ENCODE measurements around the gene ARHGAP15.

Gene ARHGAP15

DNA sequence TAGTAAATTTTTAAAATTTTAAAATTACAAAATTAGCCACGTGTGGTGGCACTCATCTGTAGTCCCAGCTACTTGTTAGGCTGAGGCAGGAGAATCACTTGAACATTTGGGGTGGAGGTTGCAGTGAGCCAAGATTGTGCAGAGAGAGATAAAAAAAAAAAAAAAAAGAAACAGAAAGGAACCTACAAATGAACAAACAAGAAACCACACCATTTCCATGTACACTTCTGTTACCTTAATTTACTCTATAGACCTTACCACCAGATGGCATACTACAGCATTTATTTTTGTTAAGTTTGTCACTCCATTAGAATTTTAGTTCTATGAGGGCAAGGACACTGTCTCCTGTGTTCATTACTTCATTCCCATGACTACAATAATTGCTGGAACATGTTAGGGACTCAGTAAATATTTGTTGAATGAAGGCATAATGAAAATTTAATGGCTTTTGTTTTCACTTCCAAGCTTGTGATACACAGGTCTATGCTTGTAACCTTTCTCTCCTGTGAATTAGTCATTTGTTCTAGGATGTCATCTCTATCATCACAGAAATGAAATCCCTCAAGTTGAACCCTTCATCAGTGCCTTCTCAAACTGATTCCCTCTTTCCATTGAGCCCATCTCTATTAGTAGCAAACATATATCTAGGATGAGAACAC lies 76.0 kb downstream of the ARHGAP15 start:
- TF ChIP-seq YY1 (IDR thresholded peaks at IDR 0.05; ENCODE audit: low read depth) (no peak), CREB1 (IDR thresholded peaks at IDR 0.05; ENCODE audit: low read depth) (no peak), RAD21 (IDR thresholded peaks at IDR 0.05; ENCODE audit: low read depth) (no peak), NFIC (IDR thresholded peaks at IDR 0.05) (no peak), FOXM1 (IDR thresholded peaks at IDR 0.05; ENCODE audit: borderline replicate concordance, low read depth) (no peak), EP300 (IDR thresholded peaks at IDR 0.05; ENCODE audit: borderline replicate concordance) (no peak), TEAD4 (IDR thresholded peaks at IDR 0.05) (no peak), ZBTB7A (IDR thresholded peaks at IDR 0.05; ENCODE audit: low read depth) (no peak), USF1 (IDR thresholded peaks at IDR 0.05) (no peak), CEBPB (IDR thresholded peaks at IDR 0.05) (no peak), TAF1 (IDR thresholded peaks at IDR 0.05; ENCODE audit: low read depth) (no peak), TCF12 (IDR thresholded peaks at IDR 0.05; ENCODE audit: low read depth) (no peak), EGR1 (IDR thresholded peaks at IDR 0.05) (no peak)
- TF ChIP-seq, protein P1, sequence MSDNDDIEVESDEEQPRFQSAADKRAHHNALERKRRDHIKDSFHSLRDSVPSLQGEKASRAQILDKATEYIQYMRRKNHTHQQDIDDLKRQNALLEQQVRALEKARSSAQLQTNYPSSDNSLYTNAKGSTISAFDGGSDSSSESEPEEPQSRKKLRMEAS (IDR thresholded peaks at IDR 0.05): no peak
- TF ChIP-seq, protein P2, sequence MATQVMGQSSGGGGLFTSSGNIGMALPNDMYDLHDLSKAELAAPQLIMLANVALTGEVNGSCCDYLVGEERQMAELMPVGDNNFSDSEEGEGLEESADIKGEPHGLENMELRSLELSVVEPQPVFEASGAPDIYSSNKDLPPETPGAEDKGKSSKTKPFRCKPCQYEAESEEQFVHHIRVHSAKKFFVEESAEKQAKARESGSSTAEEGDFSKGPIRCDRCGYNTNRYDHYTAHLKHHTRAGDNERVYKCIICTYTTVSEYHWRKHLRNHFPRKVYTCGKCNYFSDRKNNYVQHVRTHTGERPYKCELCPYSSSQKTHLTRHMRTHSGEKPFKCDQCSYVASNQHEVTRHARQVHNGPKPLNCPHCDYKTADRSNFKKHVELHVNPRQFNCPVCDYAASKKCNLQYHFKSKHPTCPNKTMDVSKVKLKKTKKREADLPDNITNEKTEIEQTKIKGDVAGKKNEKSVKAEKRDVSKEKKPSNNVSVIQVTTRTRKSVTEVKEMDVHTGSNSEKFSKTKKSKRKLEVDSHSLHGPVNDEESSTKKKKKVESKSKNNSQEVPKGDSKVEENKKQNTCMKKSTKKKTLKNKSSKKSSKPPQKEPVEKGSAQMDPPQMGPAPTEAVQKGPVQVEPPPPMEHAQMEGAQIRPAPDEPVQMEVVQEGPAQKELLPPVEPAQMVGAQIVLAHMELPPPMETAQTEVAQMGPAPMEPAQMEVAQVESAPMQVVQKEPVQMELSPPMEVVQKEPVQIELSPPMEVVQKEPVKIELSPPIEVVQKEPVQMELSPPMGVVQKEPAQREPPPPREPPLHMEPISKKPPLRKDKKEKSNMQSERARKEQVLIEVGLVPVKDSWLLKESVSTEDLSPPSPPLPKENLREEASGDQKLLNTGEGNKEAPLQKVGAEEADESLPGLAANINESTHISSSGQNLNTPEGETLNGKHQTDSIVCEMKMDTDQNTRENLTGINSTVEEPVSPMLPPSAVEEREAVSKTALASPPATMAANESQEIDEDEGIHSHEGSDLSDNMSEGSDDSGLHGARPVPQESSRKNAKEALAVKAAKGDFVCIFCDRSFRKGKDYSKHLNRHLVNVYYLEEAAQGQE (IDR thresholded peaks at IDR 0.05; ENCODE audit: low read depth): no peak

DNA sequence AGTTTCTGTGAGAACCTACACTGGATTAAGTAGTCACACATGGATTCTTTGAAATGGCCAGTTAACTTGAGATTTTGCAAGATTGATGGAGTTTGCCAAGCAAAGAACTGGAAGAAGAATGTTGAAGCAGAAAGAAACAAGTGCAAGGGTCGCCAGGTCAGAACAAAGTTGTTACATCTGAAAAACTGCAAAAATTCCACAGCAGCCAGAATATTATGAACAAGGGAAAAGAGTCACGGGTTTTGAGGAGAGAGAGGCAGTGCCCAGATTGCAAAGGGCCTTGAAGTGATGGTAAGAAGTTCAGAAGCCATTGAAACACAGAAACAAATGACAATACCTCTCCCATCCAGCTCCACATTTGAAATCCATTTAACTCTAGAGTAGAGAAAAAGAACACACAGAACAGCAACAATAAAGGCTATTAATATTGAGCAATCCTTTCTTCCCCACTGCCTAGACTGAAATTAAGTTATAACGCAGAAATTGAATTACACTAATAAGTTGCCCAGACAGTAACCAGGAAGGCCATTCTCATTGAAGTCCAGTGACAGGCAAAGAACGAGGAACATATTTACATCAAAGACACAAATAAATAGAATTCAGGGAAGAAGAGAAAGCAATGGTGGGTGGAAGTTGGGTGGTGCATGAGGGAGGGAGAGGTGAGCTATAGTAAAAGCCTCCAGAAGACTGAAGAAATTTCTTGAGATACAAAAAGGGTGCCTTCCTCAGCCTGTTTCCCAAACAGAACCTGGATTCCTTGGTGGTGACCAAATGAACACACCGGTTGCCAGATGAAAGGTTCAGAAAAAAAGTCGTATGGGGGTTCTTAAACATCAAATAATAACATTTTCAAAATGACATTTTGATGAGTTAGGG lies 80.6 kb downstream of the ARHGAP15 start:
- TF ChIP-seq EP300 (IDR thresholded peaks at IDR 0.05; ENCODE audit: borderline replicate concordance) (no peak), YY1 (IDR thresholded peaks at IDR 0.05; ENCODE audit: low read depth) (no peak), TEAD4 (IDR thresholded peaks at IDR 0.05) (no peak), EGR1 (IDR thresholded peaks at IDR 0.05) (no peak), CEBPB (IDR thresholded peaks at IDR 0.05) (no peak), USF1 (IDR thresholded peaks at IDR 0.05) (no peak), CREB1 (IDR thresholded peaks at IDR 0.05; ENCODE audit: low read depth) (no peak)
- TF ChIP-seq, protein P2 (IDR thresholded peaks at IDR 0.05; ENCODE audit: low read depth): no peak

DNA sequence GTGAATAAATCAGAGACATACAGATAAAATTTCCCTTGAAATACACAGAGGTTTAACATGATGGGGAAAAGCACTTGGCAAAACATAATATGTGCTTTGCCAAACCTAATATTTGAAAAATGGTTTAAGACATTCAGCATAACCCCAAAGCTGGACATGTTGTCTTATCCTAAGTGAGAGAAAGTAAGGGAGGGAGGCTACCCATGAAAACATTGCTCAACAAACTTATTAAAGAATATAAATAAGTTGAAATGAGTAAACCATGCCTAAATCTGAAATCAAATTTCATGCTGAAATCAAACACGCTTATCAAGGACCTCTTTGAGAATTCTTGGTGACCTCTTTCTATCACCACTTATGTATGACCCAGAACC lies 81.2 kb downstream of the ARHGAP15 start:
- no peak for TF ChIP-seq EP300 (IDR thresholded peaks at IDR 0.05; ENCODE audit: borderline replicate concordance)
- TF ChIP-seq, protein P1 (IDR thresholded peaks at IDR 0.05): no peak
- TF ChIP-seq, protein P2 (IDR thresholded peaks at IDR 0.05; ENCODE audit: low read depth): no peak
- no peak for TF ChIP-seq CEBPB (IDR thresholded peaks at IDR 0.05)
- TF ChIP-seq ZBTB7A (IDR thresholded peaks at IDR 0.05; ENCODE audit: low read depth): no peak
- TF ChIP-seq NFIC (IDR thresholded peaks at IDR 0.05): no peak
- no peak for TF ChIP-seq TEAD4 (IDR thresholded peaks at IDR 0.05)
- no peak for TF ChIP-seq TCF12 (IDR thresholded peaks at IDR 0.05; ENCODE audit: low read depth)
- TF ChIP-seq TAF1 (IDR thresholded peaks at IDR 0.05; ENCODE audit: low read depth): no peak
- no peak for TF ChIP-seq USF1 (IDR thresholded peaks at IDR 0.05)
- TF ChIP-seq FOXM1 (IDR thresholded peaks at IDR 0.05; ENCODE audit: borderline replicate concordance, low read depth): no peak
- no peak for TF ChIP-seq EGR1 (IDR thresholded peaks at IDR 0.05)
- TF ChIP-seq YY1 (IDR thresholded peaks at IDR 0.05; ENCODE audit: low read depth): no peak
- no peak for TF ChIP-seq RAD21 (IDR thresholded peaks at IDR 0.05; ENCODE audit: low read depth)
- TF ChIP-seq CREB1 (IDR thresholded peaks at IDR 0.05; ENCODE audit: low read depth): no peak

All from Ishikawa (cell line).